ENCODE measurements around the gene CYGB. TPM values are rescaled to one million over a fixed set of nuclear protein-coding genes. Genes with fewer than 3 reads are reported as not detected.

Gene CYGB
- total and polyA plus RNA-seq, 2 of the 13 experiments (the other 11 are each of a cell fraction or from before 2014, with no cell fraction given): 18.9 to 27.1 TPM

- TF ChIP-seq RAD21 (CRISPR knock-in tag; IDR thresholded peaks at IDR 0.05) (0 out of 2 replicates have a peak, but pooled peaks have one; percentile 14), ZBED4 (CRISPR knock-in tag; IDR thresholded peaks at IDR 0.05; ENCODE audit: borderline replicate concordance) (no peak), JUN (CRISPR knock-in tag; IDR thresholded peaks at IDR 0.05) (0 out of 2 replicates have a peak, but pooled peaks have one; percentile 47), BATF2 (CRISPR knock-in tag; IDR thresholded peaks at IDR 0.05) (no peak), ZNF569 (CRISPR knock-in tag; IDR thresholded peaks at IDR 0.05; ENCODE audit: borderline replicate concordance) (no peak), ISX (CRISPR knock-in tag; conservative IDR thresholded peaks at IDR 0.05) (no peak), U2AF2 (IDR thresholded peaks at IDR 0.05; ENCODE audit: low read depth, low read length) (no peak), FOXO4 (CRISPR knock-in tag; conservative IDR thresholded peaks at IDR 0.05) (no peak), MYC (CRISPR knock-in tag; IDR thresholded peaks at IDR 0.05; ENCODE audit: borderline replicate concordance) (peak; percentile 81; the same call in 1 of the 2 replicates), ZNF225 (CRISPR knock-in tag; IDR thresholded peaks at IDR 0.05) (no peak), GZF1 (CRISPR knock-in tag; IDR thresholded peaks at IDR 0.05) (0 out of 2 replicates have a peak, but pooled peaks have one; percentile 46), FOXM1 (CRISPR knock-in tag; IDR thresholded peaks at IDR 0.05) (no peak), ZNF12 (CRISPR knock-in tag; IDR thresholded peaks at IDR 0.05) (no peak), ZBTB33 (CRISPR knock-in tag; IDR thresholded peaks at IDR 0.05) (peak; percentile 7; the same call in 1 of the 2 replicates), IRF1 (CRISPR knock-in tag; IDR thresholded peaks at IDR 0.05; ENCODE audit: low read depth) (0 out of 2 replicates have a peak, but pooled peaks have one; percentile 59), RXRB (CRISPR knock-in tag; IDR thresholded peaks at IDR 0.05; ENCODE audit: borderline replicate concordance) (peak; percentile 74), ZNF800 (CRISPR knock-in tag; IDR thresholded peaks at IDR 0.05) (peak; percentile 87; the same call in 1 of the 2 replicates)
These were observed 39.3 kb downstream of the CYGB start (continued) for GRCh38 chr17:76497979-76498875.
